Stimulated activated CD8-positive, alpha-beta memory T cell treated with anti-CD3 and anti-CD28 coated beads, Interleukin-12 subunit alpha, Interleukin-12 subunit beta, amount 100 ng/mL, for 24 hours (primary cell): Measurements from ENCODE around the gene DENND6B.
"Not testable (repeated sequence)": the region's sequence is repeated elsewhere in the genome, so short reads cannot be mapped to it uniquely, and the experiment has no call there.

Experiments used
- DNase-seq: peaks from one replicate; pipeline ENCODE4 v3.0.0-alpha.2; 2020; ENCODE audit errors: extremely low read depth

Gene DENND6B

GRCh38 chr22:50286701-50287318 is 40.0 kb downstream of the DENND6B start:
- DNase-seq, result no peak

- no peak for DNase-seq
Observed at GRCh38 chr22:50286275-50286674, 40.5 kb downstream of the DENND6B start.

- DNase-seq, result no peak
Observed at GRCh38 chr22:50285568-50286229, 41.1 kb downstream of the DENND6B start.

GRCh38 chr22:50284479-50284878 is 42.3 kb downstream of the DENND6B start:
- DNase-seq, result no peak

- no peak for DNase-seq
Observed at GRCh38 chr22:50283821-50284220, 43.0 kb downstream of the DENND6B start.

- DNase-seq, result no peak
Observed at GRCh38 chr22:50282361-50283155, 44.3 kb downstream of the DENND6B start.

- no peak for DNase-seq
Observed at GRCh38 chr22:50281957-50282356, 44.9 kb downstream of the DENND6B start.

GRCh38 chr22:50281384-50281760 is 45.4 kb downstream of the DENND6B start:
- DNase-seq, result no peak

GRCh38 chr22:50280708-50281383 is 46.0 kb downstream of the DENND6B start:
- DNase-seq, result no peak

- no peak for DNase-seq
Observed at GRCh38 chr22:50280022-50280707, 46.6 kb downstream of the DENND6B start.

GRCh38 chr22:50278956-50279619 is 47.7 kb downstream of the DENND6B start:
- DNase-seq, result no peak

GRCh38 chr22:50278461-50278860 is 48.4 kb downstream of the DENND6B start:
- DNase-seq, result no peak

GRCh38 chr22:50277761-50278160 is 49.1 kb downstream of the DENND6B start:
- no peak for DNase-seq

GRCh38 chr22:50276143-50276542 is 50.7 kb downstream of the DENND6B start:
- DNase-seq, result no peak

- DNase-seq, result no peak
Observed at GRCh38 chr22:50275181-50276055, 51.4 kb downstream of the DENND6B start.

GRCh38 chr22:50274771-50275170 is 52.0 kb downstream of the DENND6B start:
- DNase-seq, result no peak

- no peak for DNase-seq
Observed at GRCh38 chr22:50274311-50274710, 52.5 kb downstream of the DENND6B start.

GRCh38 chr22:50273781-50274180 is 53.0 kb downstream of the DENND6B start:
- not testable (repeated sequence) for DNase-seq

GRCh38 chr22:50273352-50273751 is 53.5 kb downstream of the DENND6B start:
- not testable (repeated sequence) for DNase-seq
